Measurements from ENCODE around the gene NDUFC1. TPM values are rescaled to one million over a fixed set of nuclear protein-coding genes. Genes with fewer than 3 reads are reported as not detected.
A peak's percentile ranks its signal among the peaks of the same experiment; 100 is the strongest.

NDUFC1 gene
- total and polyA plus RNA-seq, 2 of the 4 experiments (the other 2 are of a cell fraction): 25.1 to 65.1 TPM

DNA sequence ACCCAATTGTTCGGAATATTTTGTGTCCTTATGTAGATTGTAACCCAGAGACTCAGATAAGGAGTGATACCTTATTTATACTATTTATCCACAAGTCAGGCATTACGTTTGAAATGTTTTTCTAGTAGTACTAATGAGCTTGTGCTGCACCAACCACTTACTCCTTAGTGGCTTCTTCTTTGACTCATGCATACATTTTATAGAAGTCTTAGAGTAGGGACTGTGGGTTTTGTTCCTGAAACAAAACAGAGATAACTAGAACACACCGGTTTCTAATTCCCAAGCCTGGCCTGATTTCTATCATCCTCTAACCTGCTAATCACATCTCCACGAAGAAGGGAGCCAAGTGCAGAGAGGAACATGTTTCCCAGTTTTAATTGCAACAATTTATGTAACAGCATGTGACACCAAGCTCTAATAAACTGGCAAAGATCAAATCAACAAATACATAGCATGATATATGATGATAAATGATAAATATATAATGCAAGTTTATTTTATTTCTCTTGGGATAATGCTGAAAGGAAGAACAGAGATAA, 54.5 kb downstream of the NDUFC1 start:
- no peak overlapping the region; the same call in 1 of the 2 replicates for H4K5ac ChIP-seq (ENCODE audit: low read depth, low read length)
- DNase-seq (peak; percentile 23), ATAC-seq (ENCODE audit: low read depth) (no peak)
- TF ChIP-seq BHLHE40 (IDR thresholded peaks at IDR 0.05; ENCODE audit: low read depth, low read length): no peak
- no peak for TF ChIP-seq NFE2L2 (IDR thresholded peaks at IDR 0.05; ENCODE audit: low read depth, low read length)
- no peak for TF ChIP-seq POLR2A (IDR thresholded peaks at IDR 0.05; ENCODE audit: low read depth, low read length)
- no peak for TF ChIP-seq CEBPB (IDR thresholded peaks at IDR 0.05; ENCODE audit: low read depth, low read length)
- no peak for TF ChIP-seq FOS (IDR thresholded peaks at IDR 0.05; ENCODE audit: low read depth, low read length)
- TF ChIP-seq ELK1 (IDR thresholded peaks at IDR 0.05; ENCODE audit: borderline replicate concordance, low read depth, low read length): no peak
- BruUV-seq (replicated peaks): no TSS peak
- peak overlapping the region; percentile 73; the same call in 1 of the 2 replicates for H2BK120ac ChIP-seq (ENCODE audit: low read depth, low read length)
- no peak overlapping the region for H3K27ac ChIP-seq (ENCODE audit: insufficient read depth, low read length)
- no peak overlapping the region for H3K18ac ChIP-seq (ENCODE audit: low read depth, low read length)
- no peak overlapping the region; the same call in 1 of the 2 replicates for H2AK5ac ChIP-seq (ENCODE audit: low read depth, low read length)
- CTCF ChIA-PET: no interaction called here
- no peak overlapping the region for H4K91ac ChIP-seq (ENCODE audit: insufficient read depth, low read depth, low read length)
- in situ Hi-C loops (cut with MboI; ENCODE audit: low sequenced_read_pairs) (no loop called here), intact Hi-C loops (cut with micrococcal nuclease) (no loop called here), dilution Hi-C loops (cut with HindIII; ENCODE audit: low sequenced_read_pairs, unreplicated experiment) (no loop called here)
- H3K4ac ChIP-seq (ENCODE audit: low read depth, low read length): peak overlapping the region; percentile 65; the same call in 1 of the 2 replicates
- no peaks in the 10 kb centered on the region for H3K36me3 ChIP-seq (ENCODE audit: control insufficient read depth, insufficient read depth, low read length)
- peak overlapping the region; percentile 69 for H2BK20ac ChIP-seq (ENCODE audit: low read depth, low read length)
- peaks cover 19% of the 10 kb centered on the region for H3K4me1 ChIP-seq (ENCODE audit: control insufficient read depth, insufficient read depth, low read length)
- no peaks in the 10 kb centered on the region for H3K9me3 ChIP-seq (ENCODE audit: control insufficient read depth, insufficient read depth, low read length)
- no CpG with 5 or more reads among the region's 4 CpGs for WGBS, 2 experiments (ENCODE audit: extremely low coverage in 2 of 2, insufficient read length in 1 of 2)
- H3K79me1 ChIP-seq (ENCODE audit: low read depth in 1 of 2, low read length in 2 of 2): no peaks in the 10 kb centered on the region
- POLR2A ChIA-PET (ENCODE audit: unreplicated experiment): no interaction called here
- H4K20me1 ChIP-seq (ENCODE audit: insufficient read depth, low read length): no peaks in the 10 kb centered on the region
- no peak overlapping the region for H3K23ac ChIP-seq (ENCODE audit: low read depth, low read length)
- no peak overlapping the region for H2AK9ac ChIP-seq (replicated peaks; ENCODE audit: low read depth, low read length, poor library complexity)
- no peak overlapping the region for H3K4me2 ChIP-seq (ENCODE audit: low read depth, low read length)
- H2BK5ac ChIP-seq (ENCODE audit: low read depth, low read length, poor library complexity, severe bottlenecking): peak overlapping the region; percentile 70
- no peak overlapping the region for H3K4me3 ChIP-seq (ENCODE audit: insufficient read depth, low read depth, low read length)
- H3K9me1 ChIP-seq (ENCODE audit: insufficient read depth, low read length): peaks cover 2% of the 10 kb centered on the region; the same call in 1 of the 2 replicates
- H2AFZ ChIP-seq (replicated peaks; ENCODE audit: low read length, poor library complexity): no peak overlapping the region
- H4K8ac ChIP-seq (ENCODE audit: low read depth in 2 of 2, low read length in 2 of 2): peak overlapping the region in 1 of 2 experiments; percentile 36; a peak in 1 of 4 replicates
- H3K14ac ChIP-seq (replicated peaks; ENCODE audit: low read depth, low read length): no peak overlapping the region
- no peak overlapping the region for H3K56ac ChIP-seq (ENCODE audit: extremely low read depth, insufficient read depth, low read length)
- no peaks in the 10 kb centered on the region for H3K27me3 ChIP-seq (ENCODE audit: control insufficient read depth, insufficient read depth, low read length)
- peak overlapping the region; percentile 75; the same call in 2 of the 3 replicates for H2BK15ac ChIP-seq (ENCODE audit: low read depth, low read length)
- H3K9ac ChIP-seq (ENCODE audit: low read depth, low read length): no peak overlapping the region

All from IMR-90 (cell line).